Choroid plexus epithelial cell (primary cell): ENCODE measurements around the gene CROCC2.

Source experiments
- DNase-seq: peaks from one replicate; pipeline ENCODE4 v3.0.0-alpha.2; 2010; ENCODE audit warnings: low read depth
- H3K4me3 ChIP-seq: 2 replicates; pipeline ENCODE4 v1.5.1; 2011; ENCODE audit warnings: low read depth, mild to moderate bottlenecking, control low read depth, low read length, moderate library complexity
- CTCF ChIP-seq: conservative IDR thresholded peaks from 2 replicates; pipeline ENCODE4 v1.5.1; 2011; ENCODE audit warnings: low read depth, mild to moderate bottlenecking, control low read depth, inconsistent platforms, low read length, moderate library complexity

CROCC2 gene

GRCh38 chr2:240930631-240931318 is 24.6 kb downstream of the CROCC2 start:
- TF ChIP-seq CTCF: no peak
- no peak overlapping the region for H3K4me3 ChIP-seq
- DNase-seq: no peak

GRCh38 chr2:240931319-240931949 is 25.3 kb downstream of the CROCC2 start:
- no peak overlapping the region for H3K4me3 ChIP-seq
- no peak for DNase-seq
- no peak for TF ChIP-seq CTCF

- no peak overlapping the region for H3K4me3 ChIP-seq
- no peak for DNase-seq
Observed at GRCh38 chr2:240932001-240932723, 26.0 kb downstream of the CROCC2 start.

GRCh38 chr2:240932724-240933047 is 26.6 kb downstream of the CROCC2 start:
- no peak for TF ChIP-seq CTCF
- H3K4me3 ChIP-seq: no peak overlapping the region
- DNase-seq: no peak

More at GRCh38 chr2:240932001-240932723, 26.0 kb downstream of the CROCC2 start:
- no peak for TF ChIP-seq CTCF

- H3K4me3 ChIP-seq: no peak overlapping the region
- TF ChIP-seq CTCF: no peak
- no peak for DNase-seq
Observed at GRCh38 chr2:240933048-240933965, 27.2 kb downstream of the CROCC2 start.

GRCh38 chr2:240933966-240934700 is 28.0 kb downstream of the CROCC2 start:
- no peak overlapping the region for H3K4me3 ChIP-seq
- no peak for DNase-seq
- no peak for TF ChIP-seq CTCF
